Stimulated activated CD4-positive, alpha-beta T cell treated with anti-CD3 and anti-CD28 coated beads, Interleukin-15, amount 100 ng/mL, for 48 hours (primary cell): ENCODE data around the gene CATSPER4.
A peak's percentile ranks its signal among the peaks of the same experiment; 100 is the strongest.
"Not testable (repeated sequence)": the region's sequence is repeated elsewhere in the genome, so short reads cannot be mapped to it uniquely, and the experiment has no call there.

Source experiments
- DNase-seq, 2 donors: peaks; one replicate each; pipeline ENCODE4 v3.0.0-alpha.2; 2020; ENCODE audit warnings: low read depth in 2 of 2

The CATSPER4 gene

GRCh38 chr1:26195805-26196204, 5.4 kb downstream of the CATSPER4 start:
- DNase-seq, result no peak

GRCh38 chr1:26197301-26197700, 6.9 kb downstream of the CATSPER4 start:
- DNase-seq, result no peak

- DNase-seq, result no peak
Measured at GRCh38 chr1:26197813-26198212, 7.4 kb downstream of the CATSPER4 start.

- DNase-seq, result no peak
Measured at GRCh38 chr1:26200413-26200812, 10.0 kb downstream of the CATSPER4 start.

- no peak for DNase-seq
Measured at GRCh38 chr1:26203642-26204318, 13.4 kb downstream of the CATSPER4 start.

GRCh38 chr1:26210147-26210870, 19.9 kb downstream of the CATSPER4 start:
- no peak for DNase-seq

- no peak for DNase-seq
Measured at GRCh38 chr1:26212726-26213125, 22.3 kb downstream of the CATSPER4 start.

GRCh38 chr1:26213335-26213905, 23.0 kb downstream of the CATSPER4 start:
- DNase-seq, result no peak

- no peak for DNase-seq
Measured at GRCh38 chr1:26215246-26215645, 24.8 kb downstream of the CATSPER4 start.

- no peak for DNase-seq
Measured at GRCh38 chr1:26218906-26219494, 28.6 kb downstream of the CATSPER4 start.

GRCh38 chr1:26220199-26220912, 30.0 kb downstream of the CATSPER4 start:
- no peak for DNase-seq

- DNase-seq, result no peak
Measured at GRCh38 chr1:26221094-26221493, 30.7 kb downstream of the CATSPER4 start.

- DNase-seq, result no peak
Measured at GRCh38 chr1:26224606-26225005, 34.2 kb downstream of the CATSPER4 start.

GRCh38 chr1:26225033-26225831, 34.8 kb downstream of the CATSPER4 start:
- peak; percentile 17 to 39 for DNase-seq

GRCh38 chr1:26230682-26231081, 40.3 kb downstream of the CATSPER4 start:
- not testable (repeated sequence) for DNase-seq

GRCh38 chr1:26233903-26234643, 43.7 kb downstream of the CATSPER4 start, which contains the start of gene CEP85:
CEP85 (plus strand) TSS chr1:26234200; CDS start chr1:26239784, 5,584 bp downstream.
- DNase-seq, result peak; percentile 98 to 99

- no peak for DNase-seq
Measured at GRCh38 chr1:26234644-26235370, 44.4 kb downstream of the CATSPER4 start.

GRCh38 chr1:26237230-26237966, 47.0 kb downstream of the CATSPER4 start:
- DNase-seq, result no peak

GRCh38 chr1:26239936-26240335, 49.5 kb downstream of the CATSPER4 start:
- no peak for DNase-seq
